HG03103 (cell line): ENCODE measurements around the gene TBC1D4.

Experiments used
- ATAC-seq: cut with Tn5 transposase; IDR thresholded peaks from one replicate; pipeline ENCODE4 v1.9.1; 2021; ENCODE audit warnings: low read depth; ENCODE audit not compliant: unreplicated experiment

TBC1D4 gene

DNA sequence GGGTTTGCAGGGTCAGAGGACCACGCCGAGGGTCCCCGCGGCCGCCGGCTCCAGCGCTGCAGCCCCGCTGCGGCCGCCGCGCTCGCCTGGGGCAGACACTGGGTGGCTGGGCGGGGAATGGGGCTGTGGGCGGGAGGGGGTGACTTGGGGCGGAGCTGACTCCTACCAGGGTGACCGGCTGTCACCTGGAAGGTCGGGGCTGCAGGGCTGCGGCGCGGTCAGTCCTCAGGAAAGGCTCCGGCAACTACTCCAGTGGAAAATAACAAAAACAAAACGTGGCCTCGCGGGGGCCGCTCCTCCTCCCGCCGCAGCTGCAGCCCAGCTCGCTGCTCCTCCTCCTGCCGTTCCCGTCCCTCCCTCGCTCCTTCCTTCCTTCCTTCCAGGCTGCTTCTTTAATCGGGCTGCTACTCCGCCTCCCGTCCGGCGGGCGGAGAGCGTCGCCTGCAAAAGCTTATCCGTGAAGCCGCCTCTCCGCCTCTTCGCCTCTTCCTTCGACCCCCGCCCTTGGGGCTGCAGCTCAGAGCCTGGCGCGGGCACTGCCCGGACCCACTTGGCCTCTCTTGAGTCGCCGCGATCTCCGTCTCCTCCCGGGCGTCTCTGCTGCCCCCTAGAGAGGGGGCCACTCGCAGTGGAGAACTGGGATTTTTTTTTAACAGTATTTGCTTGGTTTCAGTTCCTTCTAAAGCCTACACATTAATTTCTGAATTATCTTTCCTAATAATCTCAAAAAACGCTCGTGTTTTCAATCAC, at the start of gene TBC1D4:
TSS of gene TBC1D4 (minus strand) at position 100 of the 750 bp plus-strand sequence. CDS start 402 bp downstream, outside the sequence.
- peak; percentile 74 for ATAC-seq

DNA sequence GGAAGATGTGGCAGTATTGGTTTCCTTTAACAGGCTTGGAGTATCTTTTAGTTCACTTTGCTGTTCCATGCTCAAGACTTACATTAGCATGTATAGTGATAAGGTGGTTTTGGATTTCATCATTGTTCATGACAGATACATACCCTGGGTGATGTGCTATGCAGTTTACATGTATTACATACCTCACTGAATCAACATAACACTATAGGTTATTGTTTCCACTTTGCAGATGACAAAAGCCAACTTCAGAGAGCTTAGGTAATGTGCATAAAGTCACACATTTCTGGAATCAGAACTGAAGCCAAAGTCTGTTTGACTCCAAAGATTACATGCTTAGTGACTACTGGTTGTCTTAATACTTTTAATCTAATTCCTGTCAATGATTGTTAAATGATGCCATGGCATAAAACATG, 48.6 kb upstream of the TBC1D4 start:
- ATAC-seq = no peak

- ATAC-seq = no peak
Observed at GRCh38 chr13:75521956-75522355, 40.0 kb upstream of the TBC1D4 start.

- no peak for ATAC-seq
Observed at GRCh38 chr13:75518439-75519088, 36.6 kb upstream of the TBC1D4 start.

GRCh38 chr13:75514080-75514995, 32.4 kb upstream of the TBC1D4 start:
- no peak for ATAC-seq

- no peak for ATAC-seq
Observed at GRCh38 chr13:75513271-75513670, 31.3 kb upstream of the TBC1D4 start.

DNA sequence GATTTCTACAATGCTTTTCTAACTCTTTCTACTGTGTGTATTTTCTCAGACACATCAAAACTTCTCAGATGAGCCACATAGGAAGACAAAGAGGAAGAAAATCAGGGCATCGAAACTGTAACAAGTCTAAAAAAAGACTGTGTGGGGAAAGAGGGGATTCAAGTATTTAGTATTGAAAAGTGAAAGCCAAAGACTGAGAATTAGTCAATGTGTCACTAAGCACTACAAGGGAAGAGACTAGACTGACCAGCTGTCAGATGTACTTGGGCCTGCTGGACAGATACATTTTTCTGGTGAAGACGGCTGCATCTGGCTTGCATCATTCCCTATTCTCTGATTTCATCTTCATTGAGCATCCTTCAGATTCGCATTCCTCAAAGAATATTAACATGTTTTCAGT, 30.3 kb upstream of the TBC1D4 start:
- ATAC-seq = peak; percentile 86

DNA sequence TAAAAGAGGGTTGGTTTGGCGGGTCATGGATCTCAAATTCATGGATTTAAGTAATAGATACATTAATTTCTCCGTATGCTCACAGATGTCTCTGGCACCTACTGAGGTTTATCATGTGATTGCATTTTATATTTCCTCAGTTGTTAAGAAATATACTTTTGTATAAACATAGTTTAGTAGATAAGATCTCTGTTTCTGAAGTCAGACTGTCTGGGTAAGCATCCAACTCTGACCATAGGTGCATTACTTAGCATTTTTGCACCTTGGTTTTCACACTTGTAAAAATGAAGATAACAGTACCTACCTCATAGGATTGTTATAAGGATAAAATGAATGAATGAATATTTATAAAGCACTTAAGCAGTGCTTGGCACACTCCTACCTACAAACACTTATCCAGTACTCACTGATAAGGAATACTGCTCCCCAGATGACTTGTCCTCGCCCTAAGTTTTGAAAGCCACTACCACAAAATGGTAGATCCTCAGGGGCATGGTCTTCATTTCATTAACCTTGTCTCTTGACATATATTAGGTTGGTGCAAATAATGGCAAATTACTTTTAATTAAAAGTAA, 29.2 kb upstream of the TBC1D4 start:
- no peak for ATAC-seq

GRCh38 chr13:75508002-75508548, 26.1 kb upstream of the TBC1D4 start:
- ATAC-seq = no peak

DNA sequence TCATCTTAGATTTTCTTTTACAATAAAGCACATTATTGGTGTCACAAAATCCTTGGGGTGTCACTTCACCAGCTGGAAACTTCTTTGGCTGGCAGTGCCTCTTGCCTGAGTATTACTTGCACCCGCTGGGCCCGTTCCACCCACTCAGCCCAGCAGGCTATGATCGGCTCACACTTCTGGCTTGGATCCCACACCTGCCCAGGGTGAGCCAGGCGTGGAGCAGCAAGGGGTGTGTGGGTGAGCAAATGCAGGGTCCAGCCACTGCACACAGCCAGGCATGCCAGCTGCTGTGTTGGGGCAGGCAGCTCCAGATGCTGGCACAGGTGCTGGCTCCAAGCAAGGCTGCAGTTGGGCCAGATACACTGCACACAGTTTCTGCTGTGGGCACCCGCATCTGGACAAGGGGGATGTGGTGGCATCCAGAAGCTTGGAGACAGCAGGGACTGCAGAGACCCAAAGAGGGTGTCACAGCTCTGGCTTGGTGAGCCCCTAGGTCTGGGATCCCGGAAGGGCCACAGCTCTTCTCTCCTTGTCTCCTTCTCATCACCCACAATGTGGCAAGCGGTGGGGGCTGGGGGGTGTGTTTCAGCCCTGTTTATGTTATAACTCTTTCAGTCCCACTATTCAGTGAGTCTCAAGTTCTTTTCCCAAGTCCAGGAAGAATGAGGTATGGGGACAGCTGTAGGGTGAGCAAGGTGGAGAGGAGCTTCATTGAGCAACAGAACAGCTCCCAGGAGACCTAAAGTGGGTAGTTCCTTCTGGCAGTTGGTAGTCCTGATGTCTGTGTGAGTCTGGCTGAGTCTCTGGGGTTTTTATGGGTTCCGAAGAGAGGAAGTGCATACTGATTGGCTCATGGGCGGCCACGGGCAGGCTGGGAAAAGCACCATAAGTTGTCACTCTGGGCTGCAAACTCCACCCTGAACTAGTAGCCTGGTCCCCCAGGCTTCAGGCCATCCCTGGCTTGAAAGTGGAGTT, 25.3 kb upstream of the TBC1D4 start:
- ATAC-seq = no peak

- ATAC-seq = no peak
Observed at GRCh38 chr13:75506018-75506417, 24.0 kb upstream of the TBC1D4 start.

GRCh38 chr13:75505327-75505726, 23.4 kb upstream of the TBC1D4 start:
- ATAC-seq = no peak

- ATAC-seq = no peak
Observed at GRCh38 chr13:75495938-75496337, 14.0 kb upstream of the TBC1D4 start.

DNA sequence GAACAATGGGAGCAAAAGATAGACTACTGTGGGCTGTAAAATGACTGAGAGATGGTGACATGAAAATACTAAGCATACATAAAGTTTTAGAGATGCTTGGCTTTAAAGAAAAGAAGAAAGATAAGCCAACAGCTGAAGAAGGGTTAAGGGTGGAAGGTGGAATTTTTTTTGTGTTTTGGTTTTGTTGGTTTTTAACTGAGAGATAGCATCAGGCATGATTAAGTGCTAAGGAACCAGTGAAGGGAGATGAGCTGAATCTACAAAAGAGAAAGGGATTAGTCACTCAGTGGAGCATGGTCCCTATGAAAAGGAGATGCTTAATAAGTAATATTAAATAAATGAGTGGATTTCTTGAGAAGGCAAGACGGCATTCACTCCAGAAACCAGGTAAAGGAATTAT, 12.5 kb upstream of the TBC1D4 start:
- ATAC-seq = no peak

GRCh38 chr13:75493156-75493555, 11.2 kb upstream of the TBC1D4 start:
- no peak for ATAC-seq

DNA sequence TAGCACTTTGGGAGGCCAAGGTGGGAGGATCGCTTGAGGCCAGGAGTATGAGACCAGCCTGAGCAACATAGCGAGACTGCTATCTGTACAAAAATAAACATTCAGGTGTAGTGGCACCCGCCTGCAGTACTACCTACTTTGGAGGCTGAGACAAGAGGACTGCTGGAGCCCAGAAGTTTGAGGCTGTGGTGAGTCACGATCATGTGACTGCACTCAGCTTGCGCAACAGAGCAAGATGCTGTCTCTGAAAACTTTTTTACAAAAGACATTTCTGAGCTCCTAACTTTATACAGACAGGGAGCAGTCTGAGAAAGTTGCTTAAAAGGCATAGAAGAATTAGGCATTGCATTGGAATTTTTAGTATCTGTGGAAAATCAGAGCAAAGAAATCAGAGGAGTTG, 10.4 kb upstream of the TBC1D4 start:
- no peak for ATAC-seq

DNA sequence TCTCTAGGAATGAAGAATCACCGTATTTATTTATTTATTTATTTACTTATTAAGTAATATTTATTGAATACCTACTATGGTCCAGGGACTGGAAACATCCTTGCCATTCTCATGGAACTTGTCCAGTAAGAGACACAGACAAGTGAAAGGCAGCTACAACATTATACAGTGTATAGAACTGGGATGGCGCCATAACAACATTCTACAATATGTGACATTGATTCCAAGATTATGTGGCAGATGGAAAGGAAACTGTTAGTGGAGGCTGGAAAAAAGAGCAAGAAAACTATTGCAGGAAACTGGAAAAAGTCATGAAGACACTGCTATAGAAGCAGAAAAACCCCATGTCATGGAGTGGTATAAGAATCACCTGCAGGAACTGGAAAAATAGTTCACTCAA, 9.4 kb upstream of the TBC1D4 start:
- ATAC-seq = no peak

GRCh38 chr13:75489502-75490263, 7.7 kb upstream of the TBC1D4 start:
- peak; percentile 79 for ATAC-seq
